WTC11 (cell line): ENCODE data around the gene SMC3. TPM values are rescaled to one million over a fixed set of nuclear protein-coding genes. Genes with fewer than 3 reads are reported as not detected.

Experiments used
- ATAC-seq: fragments of 200-7000 bp; cut with Tn5 transposase; 2 replicates; pipeline ENCODE4 v1.10.0; 2021; ENCODE audit warnings: mild to moderate bottlenecking, moderate library complexity
- CTCF ChIA-PET: fragments of 300-600 bp; sonication (Branson Sonifier 250); formaldehyde crosslinking; loops from one replicate; lab custom pipeline; 2021; ENCODE audit warnings: antibody characterized with exemption; lab: Charles Lee
- POLR2A ChIA-PET: fragments of 350-600 bp; sonication (Branson Sonifier 250); formaldehyde crosslinking; loops from one replicate; lab custom pipeline; 2021; ENCODE audit warnings: antibody characterized with exemption; lab: Charles Lee
- DNase-seq: peaks from one replicate; pipeline ENCODE4 v3.0.0; 2021; ENCODE audit warnings: low spot score
- H3K27ac Mint-ChIP-seq: 2 replicates; pipeline ENCODE4 v1.8.0; 2021; ENCODE audit warnings: mixed read lengths
- H3K27me3 Mint-ChIP-seq: 2 replicates; pipeline ENCODE4 v1.8.0; 2021; ENCODE audit warnings: low read depth, mild to moderate bottlenecking, moderate library complexity, mixed read lengths
- H3K36me3 Mint-ChIP-seq: 2 replicates; pipeline ENCODE4 v1.8.0; 2021; ENCODE audit warnings: mixed read lengths
- H3K4me1 Mint-ChIP-seq: 2 replicates; pipeline ENCODE4 v1.8.0; 2022; ENCODE audit warnings: mixed read lengths
- H3K4me3 Mint-ChIP-seq: 2 replicates; pipeline ENCODE4 v1.8.0; 2021; ENCODE audit warnings: mild to moderate bottlenecking, moderate library complexity, mixed read lengths
- H3K9me3 Mint-ChIP-seq: 2 replicates; pipeline ENCODE4 v1.8.0; 2021; ENCODE audit warnings: mixed read lengths
- AR ChIP-seq: fragments of 250-450 bp; sonication (Bioruptor Pico); IDR thresholded peaks from 2 replicates; pipeline ENCODE4 v1.9.0; 2021; ENCODE audit warnings: mild to moderate bottlenecking
- ATF1 ChIP-seq: sonication (generic); formaldehyde crosslinking; IDR thresholded peaks from 2 replicates; pipeline ENCODE4 v1.8.1; 2023; ENCODE audit warnings: mild to moderate bottlenecking, moderate library complexity, missing genetic modification reagents
- ATF3 ChIP-seq: sonication (generic); formaldehyde crosslinking; conservative IDR thresholded peaks from 2 replicates; pipeline ENCODE4 v1.8.1; 2022; ENCODE audit warnings: mild to moderate bottlenecking, missing genetic modification reagents
- ATF6 ChIP-seq: sonication (generic); formaldehyde crosslinking; IDR thresholded peaks from 2 replicates; pipeline ENCODE4 v1.8.1; 2023; ENCODE audit warnings: mild to moderate bottlenecking, missing genetic modification reagents
- CDX4 ChIP-seq: fragments of 250-450 bp; sonication (Bioruptor Pico); IDR thresholded peaks from 2 replicates; pipeline ENCODE4 v1.9.0; 2021; ENCODE audit warnings: moderate library complexity, mild to moderate bottlenecking, inconsistent platforms, borderline replicate concordance
- CTCF ChIP-seq: fragments of 200-600 bp; IDR thresholded peaks from 2 replicates; pipeline ENCODE4 v1.8.0; 2022; ENCODE audit warnings: antibody characterized with exemption
- ELF4 ChIP-seq: sonication (generic); formaldehyde crosslinking; IDR thresholded peaks from 2 replicates; pipeline ENCODE4 v1.8.1; 2022; ENCODE audit warnings: low read depth, mild to moderate bottlenecking, moderate library complexity, missing genetic modification reagents
- EMX1 ChIP-seq: fragments of 250-450 bp; sonication (Bioruptor Pico); IDR thresholded peaks from 2 replicates; pipeline ENCODE4 v1.8.0; 2021; ENCODE audit warnings: mild to moderate bottlenecking
- FOXP1 ChIP-seq: sonication (generic); formaldehyde crosslinking; IDR thresholded peaks from 2 replicates; pipeline ENCODE4 v1.8.0; 2022; ENCODE audit warnings: missing genetic modification reagents, mild to moderate bottlenecking, moderate library complexity, borderline replicate concordance
- GRHL2 ChIP-seq: fragments of 250-450 bp; sonication (Bioruptor Pico); IDR thresholded peaks from 2 replicates; pipeline ENCODE4 v1.8.0; 2022; ENCODE audit warnings: mild to moderate bottlenecking, moderate library complexity; ENCODE audit not compliant: insufficient replicate concordance, severe bottlenecking
- IRF2 ChIP-seq: sonication (generic); formaldehyde crosslinking; IDR thresholded peaks from 2 replicates; pipeline ENCODE4 v1.8.0; 2022; ENCODE audit warnings: low read depth, missing genetic modification reagents, borderline replicate concordance
- JAZF1 ChIP-seq: fragments of 250-450 bp; sonication (Bioruptor Pico); IDR thresholded peaks from 2 replicates; pipeline ENCODE4 v1.9.0; 2021; ENCODE audit warnings: moderate library complexity, mild to moderate bottlenecking, inconsistent platforms
- KAT7 ChIP-seq: sonication (generic); formaldehyde crosslinking; IDR thresholded peaks from 2 replicates; pipeline ENCODE4 v1.8.1; 2023; ENCODE audit warnings: missing genetic modification reagents, mild to moderate bottlenecking, borderline replicate concordance
- MLX ChIP-seq: sonication (generic); formaldehyde crosslinking; IDR thresholded peaks from 2 replicates; pipeline ENCODE4 v1.8.1; 2023; ENCODE audit warnings: mild to moderate bottlenecking, missing genetic modification reagents, moderate library complexity
- RELA ChIP-seq: sonication (generic); formaldehyde crosslinking; IDR thresholded peaks from 2 replicates; pipeline ENCODE4 v1.8.1; 2022; ENCODE audit warnings: missing genetic modification reagents, mild to moderate bottlenecking, borderline replicate concordance
- SMAD3 ChIP-seq: sonication (generic); formaldehyde crosslinking; IDR thresholded peaks from 2 replicates; pipeline ENCODE4 v1.8.0; 2022; ENCODE audit warnings: missing genetic modification reagents, mild to moderate bottlenecking, borderline replicate concordance
- SP1 ChIP-seq: sonication (generic); formaldehyde crosslinking; conservative IDR thresholded peaks from 2 replicates; pipeline ENCODE4 v1.8.1; 2022; ENCODE audit warnings: missing genetic modification reagents
- TCF7 ChIP-seq: sonication (generic); formaldehyde crosslinking; IDR thresholded peaks from 2 replicates; pipeline ENCODE4 v1.8.0; 2022; ENCODE audit warnings: mild to moderate bottlenecking, low read depth, missing genetic modification reagents, moderate library complexity
- USF1 ChIP-seq: sonication (generic); formaldehyde crosslinking; IDR thresholded peaks from 2 replicates; pipeline ENCODE4 v1.8.0; 2022; ENCODE audit warnings: mild to moderate bottlenecking, missing genetic modification reagents
- ZNF121 ChIP-seq: sonication (generic); formaldehyde crosslinking; IDR thresholded peaks from 2 replicates; pipeline ENCODE4 v1.8.0; 2023; ENCODE audit warnings: missing genetic modification reagents
- ZNF512 ChIP-seq: sonication (generic); formaldehyde crosslinking; IDR thresholded peaks from 2 replicates; pipeline ENCODE4 v1.8.1; 2022; ENCODE audit warnings: missing genetic modification reagents, borderline replicate concordance
- total RNA-seq: library from RNA; stranded (reverse); gene quantifications from 3 replicates; pipeline ENCODE4 v1.2.3, GENCODE V29; 2021

The SMC3 gene
- total RNA-seq, 1 experiment from 2014 or later: 71.0 TPM

- TF ChIP-seq ZNF512: no peak
- TF ChIP-seq USF1 (CRISPR knock-in tag): no peak
- TF ChIP-seq FOXP1 (CRISPR knock-in tag): no peak
- TF ChIP-seq CTCF: no peak
- TF ChIP-seq ATF6: no peak
These were observed 5.4 kb downstream of the SMC3 start (continued) for GRCh38 chr10:110572862-110573261.

GRCh38 chr10:110574420-110574819 lies 6.9 kb downstream of the SMC3 start:
- Mint-ChIP-seq H3K27me3 (no peaks in the 10 kb centered on the region), H3K4me1 (peaks cover 14% of the 10 kb centered on the region), H3K36me3 (peaks cover 42% of the 10 kb centered on the region), H3K27ac (peak overlapping the region; percentile 87), H3K9me3 (no peaks in the 10 kb centered on the region), H3K4me3 (no peak overlapping the region)
- POLR2A ChIA-PET: no interaction called here
- DNase-seq: no peak
- no peak for ATAC-seq
- CTCF ChIA-PET: interaction anchor here (1.1 kb wide), 1 partner anchor 26 kb away, joined by 3 read pairs; no protein-coding TSS in a partner anchor
- TF ChIP-seq KAT7 (CRISPR knock-in tag) (no peak), SMAD3 (CRISPR knock-in tag) (no peak), RELA (no peak), CDX4 (CRISPR knock-in tag) (no peak), AR (CRISPR knock-in tag) (no peak), ZNF512 (no peak), ZNF121 (CRISPR knock-in tag) (no peak), ATF3 (CRISPR knock-in tag) (no peak), EMX1 (no peak), ELF4 (CRISPR knock-in tag) (no peak), JAZF1 (CRISPR knock-in tag) (no peak), TCF7 (CRISPR knock-in tag) (no peak), USF1 (CRISPR knock-in tag) (no peak), GRHL2 (no peak), ATF1 (CRISPR knock-in tag) (no peak), MLX (no peak), IRF2 (CRISPR knock-in tag) (no peak), SP1 (CRISPR knock-in tag) (no peak)
